Smooth muscle cell (in vitro differentiated cells): ENCODE data around the gene CERS6. TPM values are rescaled to one million over a fixed set of nuclear protein-coding genes. Genes with fewer than 3 reads are reported as not detected.
A peak's percentile ranks its signal among the peaks of the same experiment; 100 is the strongest.

Experiments used
- DNase-seq: peaks from one replicate; lab custom pipeline; 2025; ENCODE audit not compliant: unreplicated experiment; lab: John Stamatoyannopoulos, UW
- H2AFZ ChIP-seq: fragments of 200-600 bp; sonication (generic); 2 replicates; pipeline ENCODE4 v1.6.0; 2016; ENCODE audit warnings: antibody characterized with exemption, low read depth, mild to moderate bottlenecking
- H3F3A ChIP-seq: fragments of 200-600 bp; sonication (generic); 2 replicates; pipeline ENCODE4 v1.6.0; 2017; ENCODE audit warnings: antibody characterized with exemption, low read depth
- H3K27ac ChIP-seq: fragments of 200-600 bp; sonication (generic); 2 replicates; pipeline ENCODE4 v1.5.1; 2016; ENCODE audit warnings: low read depth, mild to moderate bottlenecking
- H3K27me3 ChIP-seq: fragments of 200-600 bp; sonication (generic); 2 replicates; pipeline ENCODE4 v1.6.1; 2016; ENCODE audit warnings: low read depth, mild to moderate bottlenecking
- H3K36me3 ChIP-seq: fragments of 200-600 bp; sonication (generic); 2 replicates; pipeline ENCODE4 v1.5.1; 2016; ENCODE audit warnings: low read depth
- H3K4me1 ChIP-seq: fragments of 200-600 bp; sonication (generic); 2 replicates; pipeline ENCODE4 v1.5.1; 2016; ENCODE audit warnings: low read depth
- H3K4me2 ChIP-seq: fragments of 200-600 bp; sonication (generic); 2 replicates; pipeline ENCODE4 v1.6.0; 2016; ENCODE audit warnings: mild to moderate bottlenecking
- H3K4me3 ChIP-seq: fragments of 200-600 bp; sonication (generic); 2 replicates; pipeline ENCODE4 v1.5.1; 2016; ENCODE audit warnings: mild to moderate bottlenecking
- H3K79me2 ChIP-seq: fragments of 200-600 bp; sonication (generic); 2 replicates; pipeline ENCODE4 v1.6.0; 2016; ENCODE audit warnings: low read depth, mild to moderate bottlenecking
- H3K9ac ChIP-seq: fragments of 200-600 bp; sonication (generic); 2 replicates; pipeline ENCODE4 v1.6.0; 2016; ENCODE audit warnings: low read depth
- H3K9me3 ChIP-seq: fragments of 200-600 bp; sonication (generic); replicated peaks from 2 replicates; pipeline ENCODE4 v1.5.1; 2016; ENCODE audit warnings: low read depth
- H4K20me1 ChIP-seq: fragments of 200-600 bp; sonication (generic); 2 replicates; pipeline ENCODE4 v1.6.0; 2016; ENCODE audit warnings: low read depth
- CTCF ChIP-seq: fragments of 200-600 bp; sonication (generic); IDR thresholded peaks from 2 replicates; pipeline ENCODE4 v1.5.1; 2017; ENCODE audit warnings: borderline replicate concordance, mild to moderate bottlenecking, antibody characterized with exemption; ENCODE audit not compliant: insufficient read depth, poor library complexity, severe bottlenecking
- WGBS: methylation state at CpG from one replicate; pipeline ENCODE4 v1.1.7; 2016; ENCODE audit warnings: low lambda C conversion rate; 5-methylcytosine and 5-hydroxymethylcytosine counted together
- polyA plus RNA-seq: library from polyadenylated mRNA; unstranded; fragments of >200 nt; fragmentation: Nextera tagmentation; extraction: Ambion mirVana; gene quantifications from 2 replicates; pipeline ENCODE4 v1.2.1, GENCODE V29; 2016
- total RNA-seq: library from RNA; depleted of rRNA; stranded (reverse); fragments of >200 nt; gene quantifications from 2 replicates; pipeline ENCODE4 v1.2.3, GENCODE V29; 2014

CERS6 gene
- total and polyA plus RNA-seq, 2 experiments from 2014 or later, result 9.2 to 26.6 TPM

- peaks cover 7% of the 10 kb centered on the region for H4K20me1 ChIP-seq
- H3K4me1 ChIP-seq, result no peaks in the 10 kb centered on the region
- no peak overlapping the region for H3K9ac ChIP-seq
- H2AFZ ChIP-seq, result no peak overlapping the region
- H3K4me3 ChIP-seq, result no peak overlapping the region
- no peak for TF ChIP-seq CTCF
- no peaks in the 10 kb centered on the region for H3K79me2 ChIP-seq
- no peak overlapping the region for H3K4me2 ChIP-seq
- H3K27ac ChIP-seq, result no peak overlapping the region
- 93% methylated on average over 6 of the region's 6 CpGs for WGBS
- H3K9me3 ChIP-seq, result no peaks in the 10 kb centered on the region
- no peak for DNase-seq
- H3F3A ChIP-seq, result peaks cover under 1% of the 10 kb centered on the region
- H3K27me3 ChIP-seq, result no peaks in the 10 kb centered on the region
- no peaks in the 10 kb centered on the region for H3K36me3 ChIP-seq
Measured at GRCh38 chr2:168694866-168695265, 238.8 kb downstream of the CERS6 start.

DNA sequence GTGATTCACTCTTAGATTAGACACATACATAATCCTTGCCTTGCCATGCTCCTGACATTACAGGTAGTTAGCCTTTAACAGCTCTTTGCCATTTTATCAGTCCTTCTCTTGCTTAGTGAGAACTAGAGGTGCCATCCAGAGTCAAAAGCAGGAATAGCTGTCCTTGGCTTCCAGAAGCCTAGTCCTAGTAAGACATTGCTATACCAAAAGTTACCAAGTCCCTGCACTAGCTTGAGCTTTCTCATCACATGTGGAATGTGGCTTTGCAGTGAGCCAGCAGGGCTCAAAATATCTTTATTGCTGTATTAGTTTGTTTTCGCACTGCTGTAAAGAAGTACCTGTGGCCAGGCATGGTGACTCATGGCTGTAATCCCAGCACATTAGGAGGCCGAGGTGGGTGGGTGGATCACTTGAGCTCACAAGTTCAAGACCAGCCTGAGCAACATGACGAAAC is 241.6 kb downstream of the CERS6 start:
- H3K9me3 ChIP-seq, result no peaks in the 10 kb centered on the region
- DNase-seq, result no peak
- H3K4me1 ChIP-seq, result no peaks in the 10 kb centered on the region
- TF ChIP-seq CTCF, result no peak
- no peak overlapping the region for H3K4me2 ChIP-seq
- no peak overlapping the region for H3K9ac ChIP-seq
- no peak overlapping the region for H3K4me3 ChIP-seq
- H3K36me3 ChIP-seq, result no peaks in the 10 kb centered on the region
- H4K20me1 ChIP-seq, result peaks cover 7% of the 10 kb centered on the region
- H2AFZ ChIP-seq, result no peak overlapping the region
- H3F3A ChIP-seq, result peaks cover 4% of the 10 kb centered on the region
- no peaks in the 10 kb centered on the region for H3K79me2 ChIP-seq
- 27% methylated on average over 3 of the region's 3 CpGs for whole genome bisulfite sequencing
- peak overlapping the region; percentile 17 for H3K27ac ChIP-seq
- H3K27me3 ChIP-seq, result no peaks in the 10 kb centered on the region

DNA sequence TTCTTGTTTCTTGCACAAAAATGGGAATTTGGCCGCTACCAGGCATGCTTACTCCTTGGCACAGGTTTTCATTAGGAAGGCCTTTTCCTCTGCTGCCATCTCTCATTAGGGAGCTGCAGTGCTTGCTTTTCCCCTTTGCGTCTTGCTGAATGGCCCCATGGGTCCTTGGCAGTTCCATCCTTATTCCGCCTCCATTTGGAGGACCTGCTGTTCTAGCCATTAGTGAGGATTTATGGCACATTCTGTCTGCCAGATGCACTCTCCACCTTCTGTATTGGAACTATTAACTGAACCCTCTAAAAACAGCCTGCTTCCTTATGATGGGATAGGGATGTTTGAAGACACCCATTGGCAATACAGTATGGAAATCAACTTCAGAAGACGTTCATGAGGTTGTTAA is 242.9 kb downstream of the CERS6 start:
- Histone ChIP-seq H3K4me2 (no peak overlapping the region), H2AFZ (no peak overlapping the region), H3K4me3 (no peak overlapping the region), H3K79me2 (no peaks in the 10 kb centered on the region), H3K9me3 (no peaks in the 10 kb centered on the region), H3K4me1 (no peaks in the 10 kb centered on the region), H3F3A (peaks cover 4% of the 10 kb centered on the region), H3K27ac (no peak overlapping the region), H3K27me3 (no peaks in the 10 kb centered on the region), H3K9ac (no peak overlapping the region), H4K20me1 (peaks cover 7% of the 10 kb centered on the region), H3K36me3 (no peaks in the 10 kb centered on the region)
- WGBS, result 92% methylated on average over 4 of the region's 4 CpGs
- TF ChIP-seq CTCF, result no peak
- no peak for DNase-seq

- peaks cover 4% of the 10 kb centered on the region for H3F3A ChIP-seq
- whole genome bisulfite sequencing, result 55% methylated on average over 8 of the region's 8 CpGs
- no peaks in the 10 kb centered on the region for H3K36me3 ChIP-seq
- no peak overlapping the region for H3K4me3 ChIP-seq
- peaks cover 7% of the 10 kb centered on the region for H4K20me1 ChIP-seq
- no peaks in the 10 kb centered on the region for H3K27me3 ChIP-seq
- H3K79me2 ChIP-seq, result no peaks in the 10 kb centered on the region
- no peak for DNase-seq
- TF ChIP-seq CTCF, result no peak
- H3K27ac ChIP-seq, result no peak overlapping the region
- H3K9me3 ChIP-seq, result no peaks in the 10 kb centered on the region
- H3K4me2 ChIP-seq, result no peak overlapping the region
- no peak overlapping the region for H3K9ac ChIP-seq
- H3K4me1 ChIP-seq, result no peaks in the 10 kb centered on the region
- no peak overlapping the region for H2AFZ ChIP-seq
Measured at GRCh38 chr2:168699844-168700417, 243.9 kb downstream of the CERS6 start.
